BLaER1 treated with 17β-estradiol and CSF1 and Interleukin-3, amounts not matched to agents 10 nM and 100 nM (cell line): ENCODE results near the gene ITGB8.

Source experiments
- H3K27ac ChIP-seq, 11 experiments: shearing (Covaris generic); formaldehyde crosslinking; 2 replicates each; pipeline ENCODE4 v1.8.1; 2022
- H3K27me3 ChIP-seq, 11 experiments: shearing (Covaris generic); formaldehyde crosslinking; 2 replicates each; pipeline ENCODE4 v1.8.1; 2022
- H3K36me3 ChIP-seq, 11 experiments: shearing (Covaris generic); formaldehyde crosslinking; 2 replicates each; pipeline ENCODE4 v1.8.1; 2022
- H3K4me1 ChIP-seq, 10 experiments: shearing (Covaris generic); formaldehyde crosslinking; 2 replicates each; pipeline ENCODE4 v1.8.1; 2022
- H3K4me2 ChIP-seq, 11 experiments: shearing (Covaris generic); formaldehyde crosslinking; 2 replicates each; pipeline ENCODE4 v1.8.1; 2022
- H3K4me3 ChIP-seq, 10 experiments: shearing (Covaris generic); formaldehyde crosslinking; 2 replicates each; pipeline ENCODE4 v1.8.1; 2022
- H3K9ac ChIP-seq, 11 experiments: shearing (Covaris generic); formaldehyde crosslinking; 2 replicates each; pipeline ENCODE4 v1.8.1; 2022
- H3K9me3 ChIP-seq, 11 experiments: shearing (Covaris generic); formaldehyde crosslinking; replicated peaks in 1 of 11; 2 replicates each; pipeline ENCODE4 v1.8.1; 2022
- H4K20me1 ChIP-seq, 11 experiments: shearing (Covaris generic); formaldehyde crosslinking; 2 replicates each; pipeline ENCODE4 v1.8.1; 2022
- Cebpa-rat ChIP-seq, 11 experiments: shearing (Covaris generic); IDR thresholded peaks; 2 replicates each; pipeline ENCODE4 v1.8.1; 2022

Gene ITGB8

DNA sequence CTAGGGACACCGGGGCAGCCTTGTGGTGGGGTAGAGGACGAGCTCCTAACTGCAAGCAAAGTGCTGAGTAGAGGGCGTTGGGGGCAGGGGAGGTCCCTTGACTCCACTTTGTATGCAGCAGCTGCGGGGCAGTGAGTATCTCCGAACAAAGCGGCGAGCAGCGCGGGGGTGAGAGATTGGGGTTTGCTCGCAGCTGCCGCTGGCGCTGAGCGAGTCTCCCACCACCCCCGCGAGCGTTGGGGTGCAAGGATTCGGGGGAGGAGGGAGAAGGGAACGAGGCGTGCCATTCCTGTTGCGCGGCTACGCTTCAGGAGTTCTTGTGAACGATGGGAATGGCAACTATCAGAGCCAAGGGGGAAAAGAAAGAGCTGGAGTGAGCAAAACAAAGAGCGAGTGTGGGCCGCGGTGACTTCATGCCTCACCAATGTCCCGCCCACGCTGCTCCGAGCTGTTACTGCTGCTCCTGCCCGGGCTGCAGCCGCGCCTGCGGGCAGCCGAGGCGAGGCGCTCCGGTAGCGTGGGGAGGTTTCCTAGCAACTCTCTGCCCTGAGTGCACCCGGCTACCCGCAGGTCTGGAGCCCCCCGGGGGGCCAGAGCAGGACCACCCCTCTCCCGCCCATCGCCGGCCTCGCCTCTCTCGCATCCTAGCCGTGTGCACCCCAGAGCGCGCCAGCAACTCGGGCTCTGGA is at the start of gene ITGB8:
ITGB8 (plus strand) TSS at position 662 of the 689 bp plus-strand sequence. CDS start 907 bp downstream, outside the sequence.
- H3K9me3 ChIP-seq: no peaks in the 10 kb centered on the region
- H3K4me1 ChIP-seq: peaks cover 18 to 41% (median 23%) of the 10 kb centered on the region in 10 experiments
- peak within 1 kb of the TSS; percentile 56 to 73 (median 66) for H3K4me3 ChIP-seq
- peak within 1 kb of the TSS; percentile 49 to 80 (median 76) for H3K9ac ChIP-seq
- peaks cover 0 to 14% (median 0%) of the 10 kb centered on the region in 11 experiments; a peak in 4 of 22 replicates for H4K20me1 ChIP-seq
- H3K27ac ChIP-seq: peak within 1 kb of the TSS in 9 of 11 experiments; percentile 4 to 71 (median 58); a peak in 14 of 22 replicates
- TF ChIP-seq Cebpa-rat (IDR thresholded peaks at IDR 0.05): no peak
- H3K27me3 ChIP-seq: peaks cover 42 to 70% (median 59%) of the 10 kb centered on the region in 11 experiments
- H3K4me2 ChIP-seq: peak within 1 kb of the TSS; percentile 85 to 100 (median 98)
- H3K36me3 ChIP-seq: no peaks in the 10 kb centered on the region

DNA sequence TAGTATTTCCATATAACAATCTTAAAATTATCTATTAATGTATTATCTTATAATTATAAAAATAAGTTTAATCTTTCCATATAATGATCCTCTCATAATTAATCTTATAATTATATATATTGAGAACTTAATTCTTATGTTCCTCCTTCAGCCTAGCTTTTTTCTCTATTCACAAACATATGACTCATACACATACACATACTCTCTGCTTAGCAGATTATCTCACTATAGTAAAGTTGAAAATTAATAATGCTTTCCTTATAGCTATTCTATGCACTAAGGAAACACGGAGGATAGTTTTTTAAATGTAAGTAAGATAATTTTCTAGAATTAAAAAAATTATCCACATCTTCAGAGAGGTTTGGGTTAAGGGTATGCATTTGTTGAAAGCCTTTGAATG is 47.7 kb upstream of the ITGB8 start:
- no peaks in the 10 kb centered on the region for H3K9me3 ChIP-seq
- H3K27ac ChIP-seq: no peak overlapping the region
- TF ChIP-seq Cebpa-rat (IDR thresholded peaks at IDR 0.05): no peak
- H3K27me3 ChIP-seq: no peaks in the 10 kb centered on the region
- no peaks in the 10 kb centered on the region for H3K36me3 ChIP-seq
- no peak overlapping the region for H3K4me2 ChIP-seq
- H4K20me1 ChIP-seq: no peaks in the 10 kb centered on the region
- H3K4me3 ChIP-seq: no peak overlapping the region
- H3K9ac ChIP-seq: no peak overlapping the region
- H3K4me1 ChIP-seq: no peaks in the 10 kb centered on the region

DNA sequence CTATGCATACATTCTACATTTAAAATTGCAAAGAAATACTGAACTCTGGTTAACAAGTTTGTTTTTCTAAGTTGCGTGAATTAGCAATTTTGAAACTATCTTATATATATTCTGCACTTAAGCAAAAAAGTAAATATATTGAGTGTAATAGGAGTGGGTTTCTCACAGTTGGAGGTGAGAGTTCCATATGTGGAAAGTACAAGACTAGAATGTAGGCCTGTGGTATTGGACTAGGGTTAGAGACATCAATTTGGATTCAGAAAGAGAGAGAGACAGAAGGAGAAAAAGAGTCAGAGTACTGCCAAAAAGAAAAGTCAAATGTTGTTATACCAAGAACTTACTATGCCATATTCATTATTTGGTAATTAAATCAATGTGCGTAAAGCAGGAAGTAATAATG is 47.3 kb upstream of the ITGB8 start:
- H3K9me3 ChIP-seq: no peaks in the 10 kb centered on the region
- no peaks in the 10 kb centered on the region for H3K27me3 ChIP-seq
- TF ChIP-seq Cebpa-rat (IDR thresholded peaks at IDR 0.05): no peak
- H3K4me3 ChIP-seq: no peak overlapping the region
- H3K27ac ChIP-seq: no peak overlapping the region
- H3K36me3 ChIP-seq: no peaks in the 10 kb centered on the region
- no peaks in the 10 kb centered on the region for H3K4me1 ChIP-seq
- no peak overlapping the region for H3K4me2 ChIP-seq
- no peak overlapping the region for H3K9ac ChIP-seq
- H4K20me1 ChIP-seq: no peaks in the 10 kb centered on the region

DNA sequence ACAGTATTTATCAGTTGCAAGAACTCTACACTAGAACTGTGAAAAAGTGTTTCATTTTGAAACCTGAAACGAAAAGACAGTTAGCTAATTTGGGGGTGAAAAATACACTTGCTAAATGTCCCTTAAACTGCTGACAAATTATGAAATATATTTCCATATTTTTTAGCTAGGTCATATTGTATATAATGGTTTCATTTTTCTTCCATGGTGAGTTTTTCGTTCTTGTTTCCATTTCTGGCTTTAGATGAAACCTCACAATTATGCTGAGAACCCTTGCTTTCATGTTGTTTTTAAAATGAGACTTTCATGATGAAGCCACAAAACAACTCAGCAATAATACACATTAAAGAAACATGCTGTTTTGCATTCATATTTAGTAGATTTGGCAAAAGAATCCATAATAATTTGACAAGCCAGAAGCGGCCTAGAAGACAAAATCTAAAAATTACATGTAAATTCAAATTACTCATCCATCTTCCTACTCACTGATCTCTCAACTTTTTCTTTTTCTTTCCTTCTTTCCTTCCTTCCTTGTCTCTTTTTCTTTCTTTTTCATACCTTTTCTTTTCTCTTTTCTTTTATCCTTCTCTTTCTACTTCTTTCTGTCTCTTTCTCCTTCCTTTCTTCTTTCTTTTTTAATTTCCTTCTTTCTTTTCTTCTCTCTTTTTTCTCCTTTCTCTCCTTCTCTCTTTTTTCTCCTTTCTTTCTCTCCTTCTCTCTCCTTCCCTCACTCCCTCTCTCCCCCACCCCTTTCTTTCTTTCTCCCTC is 46.5 kb upstream of the ITGB8 start:
- H3K27me3 ChIP-seq: no peaks in the 10 kb centered on the region
- no peaks in the 10 kb centered on the region for H3K4me1 ChIP-seq
- H4K20me1 ChIP-seq: no peaks in the 10 kb centered on the region
- H3K27ac ChIP-seq: no peak overlapping the region
- H3K4me3 ChIP-seq: no peak overlapping the region
- no peaks in the 10 kb centered on the region for H3K36me3 ChIP-seq
- H3K9me3 ChIP-seq: no peaks in the 10 kb centered on the region
- no peak for TF ChIP-seq Cebpa-rat (IDR thresholded peaks at IDR 0.05)
- H3K9ac ChIP-seq: no peak overlapping the region
- H3K4me2 ChIP-seq: no peak overlapping the region

DNA sequence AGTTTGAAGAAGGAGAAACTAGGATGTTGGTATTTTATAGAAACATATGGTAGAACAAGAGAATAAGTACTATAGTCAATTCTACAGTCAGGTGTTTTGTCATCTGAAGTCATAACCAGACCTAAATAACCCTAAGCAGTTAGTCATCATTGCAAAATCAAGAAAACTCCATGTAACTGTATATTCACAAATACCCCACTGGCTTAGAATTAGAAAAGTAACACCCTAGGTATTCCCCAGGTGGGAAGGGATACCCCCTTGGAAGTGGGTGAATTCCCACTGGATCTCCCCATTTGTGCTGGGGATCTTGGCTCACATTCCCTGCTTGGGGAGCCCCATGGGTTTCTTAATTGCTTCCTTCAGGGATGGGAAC is 45.9 kb upstream of the ITGB8 start:
- Histone ChIP-seq H3K4me3 (no peak overlapping the region), H3K4me2 (no peak overlapping the region), H3K27me3 (no peaks in the 10 kb centered on the region), H3K36me3 (no peaks in the 10 kb centered on the region), H4K20me1 (no peaks in the 10 kb centered on the region), H3K4me1 (no peaks in the 10 kb centered on the region), H3K9me3 (no peaks in the 10 kb centered on the region), H3K27ac (no peak overlapping the region), H3K9ac (no peak overlapping the region)
- no peak for TF ChIP-seq Cebpa-rat (IDR thresholded peaks at IDR 0.05)

DNA sequence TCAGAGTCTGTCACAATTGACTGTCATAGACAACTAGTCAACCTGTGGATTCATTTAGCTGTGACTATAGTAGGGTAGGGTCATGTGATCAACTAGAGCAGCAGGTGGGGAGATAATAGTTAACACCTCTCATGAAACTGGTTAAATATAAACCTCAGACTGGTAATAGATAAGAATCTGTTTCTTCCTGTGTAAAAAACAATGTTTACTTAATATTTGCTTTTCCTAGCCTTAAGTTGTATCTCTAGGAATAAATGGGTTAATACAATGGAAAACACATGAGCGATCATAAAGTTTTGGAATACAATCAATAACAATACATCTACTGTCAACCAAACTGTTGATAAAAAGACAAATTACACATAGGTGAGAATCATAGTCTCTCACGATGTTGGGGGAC is 43.4 kb upstream of the ITGB8 start:
- TF ChIP-seq Cebpa-rat (IDR thresholded peaks at IDR 0.05): no peak
- no peak overlapping the region for H3K4me2 ChIP-seq
- H3K4me3 ChIP-seq: no peak overlapping the region
- no peaks in the 10 kb centered on the region for H3K36me3 ChIP-seq
- no peak overlapping the region for H3K27ac ChIP-seq
- H3K27me3 ChIP-seq: no peaks in the 10 kb centered on the region
- H3K9ac ChIP-seq: no peak overlapping the region
- no peaks in the 10 kb centered on the region for H4K20me1 ChIP-seq
- H3K4me1 ChIP-seq: peaks cover 0 to 12% (median 0%) of the 10 kb centered on the region in 10 experiments; a peak in 1 of 20 replicates
- H3K9me3 ChIP-seq: no peaks in the 10 kb centered on the region

DNA sequence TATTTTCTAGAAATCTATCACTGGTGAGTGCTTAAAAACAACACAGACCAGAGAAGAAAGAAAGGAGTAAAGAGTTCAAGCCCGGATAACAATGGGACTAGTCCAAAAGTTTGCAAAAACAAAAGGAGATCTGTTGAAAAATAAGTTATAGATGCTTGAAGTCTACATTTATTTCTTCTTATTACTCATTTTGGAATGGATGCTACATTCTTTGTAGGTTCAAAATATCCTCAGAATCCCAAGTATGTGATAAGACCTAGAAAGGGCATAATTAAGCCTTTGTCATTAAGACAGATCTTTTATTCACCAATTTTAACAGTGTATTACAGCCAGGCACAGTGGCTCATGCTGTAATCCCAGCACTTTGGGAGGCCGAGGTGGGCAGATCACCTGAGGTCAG is 42.7 kb upstream of the ITGB8 start:
- no peaks in the 10 kb centered on the region for H3K9me3 ChIP-seq
- no peak overlapping the region for H3K9ac ChIP-seq
- no peak overlapping the region for H3K4me2 ChIP-seq
- no peaks in the 10 kb centered on the region for H3K36me3 ChIP-seq
- no peak overlapping the region for H3K27ac ChIP-seq
- H3K4me3 ChIP-seq: no peak overlapping the region
- TF ChIP-seq Cebpa-rat (IDR thresholded peaks at IDR 0.05): no peak
- no peaks in the 10 kb centered on the region for H4K20me1 ChIP-seq
- H3K4me1 ChIP-seq: peaks cover 0 to 12% (median 0%) of the 10 kb centered on the region in 10 experiments; a peak in 1 of 20 replicates
- H3K27me3 ChIP-seq: no peaks in the 10 kb centered on the region

DNA sequence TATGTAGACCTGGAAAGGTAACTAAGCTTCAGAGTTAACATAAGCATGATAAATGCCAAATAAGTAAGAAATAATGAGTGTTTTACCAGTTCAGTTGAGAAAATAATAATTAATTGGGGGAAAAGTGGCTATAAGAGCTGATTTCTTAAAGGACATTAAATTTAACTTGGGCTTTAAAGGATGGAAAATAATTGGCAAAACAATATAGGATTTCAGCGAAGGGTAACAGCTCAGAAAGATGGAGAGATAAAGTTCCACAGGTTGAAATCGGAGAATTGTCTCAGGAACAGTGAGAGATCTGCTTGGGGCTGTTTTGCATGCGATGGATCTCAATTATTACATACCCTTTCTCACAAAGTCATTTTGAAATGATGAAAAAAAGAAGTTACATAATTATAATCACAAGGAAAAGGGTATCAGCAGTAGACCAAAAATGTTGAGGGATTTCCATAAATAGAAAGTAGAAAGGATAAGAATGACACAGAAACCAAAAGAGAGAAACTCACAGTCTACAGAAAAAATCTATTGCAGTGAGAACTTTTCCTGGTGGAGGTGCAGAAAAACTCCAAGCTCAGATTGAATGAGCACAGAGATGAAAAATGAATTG is 40.1 kb upstream of the ITGB8 start:
- Histone ChIP-seq H3K4me2 (peak overlapping the region in 1 of 11 experiments; percentile 9; a peak in 1 of 22 replicates), H3K36me3 (no peaks in the 10 kb centered on the region), H3K27ac (no peak overlapping the region), H3K9ac (no peak overlapping the region), H4K20me1 (no peaks in the 10 kb centered on the region), H3K9me3 (peaks cover 0 to 11% (median 0%) of the 10 kb centered on the region in 11 experiments; a peak in 4 of 22 replicates), H3K4me3 (no peak overlapping the region), H3K4me1 (peaks cover 0 to 12% (median 0%) of the 10 kb centered on the region in 10 experiments; a peak in 1 of 20 replicates), H3K27me3 (no peaks in the 10 kb centered on the region)
- TF ChIP-seq Cebpa-rat (IDR thresholded peaks at IDR 0.05): no peak

DNA sequence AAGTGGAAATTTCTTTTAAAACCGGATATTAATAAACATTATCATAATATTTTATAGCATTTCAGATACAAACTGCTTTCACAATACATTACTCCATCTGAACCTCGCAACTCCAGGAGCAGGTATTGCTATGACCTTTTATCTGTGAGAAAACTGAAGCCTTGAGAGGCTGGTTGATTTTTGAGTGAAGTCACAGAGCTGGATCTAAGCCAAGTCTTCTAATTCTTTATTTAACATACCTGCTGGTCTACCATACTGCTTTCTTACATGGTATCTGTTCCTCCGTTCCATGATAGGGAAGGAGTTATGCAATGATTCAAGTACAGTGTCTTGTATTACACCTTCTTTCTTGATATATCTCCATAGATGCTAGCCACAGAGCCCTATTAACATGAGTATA is 37.4 kb upstream of the ITGB8 start:
- Histone ChIP-seq H3K27me3 (no peaks in the 10 kb centered on the region), H3K9ac (no peak overlapping the region), H4K20me1 (no peaks in the 10 kb centered on the region), H3K36me3 (no peaks in the 10 kb centered on the region), H3K9me3 (peaks cover 0 to 12% (median 0%) of the 10 kb centered on the region in 11 experiments; a peak in 4 of 22 replicates), H3K4me2 (no peak overlapping the region), H3K4me3 (no peak overlapping the region), H3K27ac (no peak overlapping the region), H3K4me1 (peaks cover 0 to 21% (median 0%) of the 10 kb centered on the region in 10 experiments; a peak in 3 of 20 replicates)
- no peak for TF ChIP-seq Cebpa-rat (IDR thresholded peaks at IDR 0.05)
